Keratinocyte (primary cell): ENCODE measurements around the gene TOP3B.

Experiments used
- EZH2 ChIP-seq: IDR thresholded peaks from one replicate; pipeline ENCODE4 v1.6.1; 2012; ENCODE audit warnings: inconsistent platforms, mild to moderate bottlenecking, low read length, moderate library complexity
- TF ChIP-seq, protein P1 (sequence below), 3 experiments: IDR thresholded peaks in 1 of 3; conservative IDR thresholded peaks in 1 of 3; optimal IDR thresholded peaks in 1 of 3; 2 replicates in 2 of 3; 3 replicates in 1 of 3; pipeline versions ENCODE3 to v1.5.1; 2011; ENCODE audit warnings: low read length in 3 of 3, mild to moderate bottlenecking in 3 of 3, moderate library complexity in 2 of 3, control low read depth in 1 of 3, inconsistent platforms in 1 of 3; ENCODE audit not compliant: insufficient read depth in 2 of 3; ENCODE audit errors: extremely low read depth in 1 of 3

DNA sequence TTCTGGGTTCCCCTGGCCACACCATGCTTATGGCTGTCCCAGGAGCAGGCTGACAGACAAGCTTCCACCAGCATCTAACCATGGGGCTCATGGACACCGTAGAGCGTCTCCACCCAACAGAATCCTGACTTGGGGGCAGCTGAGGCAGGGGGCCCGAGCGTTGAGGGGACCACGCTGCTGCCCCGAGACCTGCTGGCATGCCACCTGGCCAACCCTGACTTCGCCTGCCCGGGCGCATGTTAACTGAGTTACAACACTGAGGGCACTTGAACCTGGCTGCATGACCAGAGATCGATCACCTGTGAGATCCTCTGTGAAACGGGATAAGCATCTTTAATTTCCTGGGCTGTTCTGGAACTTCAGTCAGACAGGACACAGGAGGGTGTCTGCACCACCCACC, 43.7 kb downstream of the TOP3B start:
- TF ChIP-seq, protein P1, sequence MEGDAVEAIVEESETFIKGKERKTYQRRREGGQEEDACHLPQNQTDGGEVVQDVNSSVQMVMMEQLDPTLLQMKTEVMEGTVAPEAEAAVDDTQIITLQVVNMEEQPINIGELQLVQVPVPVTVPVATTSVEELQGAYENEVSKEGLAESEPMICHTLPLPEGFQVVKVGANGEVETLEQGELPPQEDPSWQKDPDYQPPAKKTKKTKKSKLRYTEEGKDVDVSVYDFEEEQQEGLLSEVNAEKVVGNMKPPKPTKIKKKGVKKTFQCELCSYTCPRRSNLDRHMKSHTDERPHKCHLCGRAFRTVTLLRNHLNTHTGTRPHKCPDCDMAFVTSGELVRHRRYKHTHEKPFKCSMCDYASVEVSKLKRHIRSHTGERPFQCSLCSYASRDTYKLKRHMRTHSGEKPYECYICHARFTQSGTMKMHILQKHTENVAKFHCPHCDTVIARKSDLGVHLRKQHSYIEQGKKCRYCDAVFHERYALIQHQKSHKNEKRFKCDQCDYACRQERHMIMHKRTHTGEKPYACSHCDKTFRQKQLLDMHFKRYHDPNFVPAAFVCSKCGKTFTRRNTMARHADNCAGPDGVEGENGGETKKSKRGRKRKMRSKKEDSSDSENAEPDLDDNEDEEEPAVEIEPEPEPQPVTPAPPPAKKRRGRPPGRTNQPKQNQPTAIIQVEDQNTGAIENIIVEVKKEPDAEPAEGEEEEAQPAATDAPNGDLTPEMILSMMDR (optimal IDR thresholded peaks at IDR 0.05 in 1 of 3, IDR thresholded peaks at IDR 0.05 in 1 of 3, conservative IDR thresholded peaks at IDR 0.05 in 1 of 3; ENCODE audit: extremely low read depth in 1 of 3, insufficient read depth in 2 of 3, low read length in 3 of 3) = no peak
- no peak for TF ChIP-seq EZH2
